HG02588 (cell line): Measurements from ENCODE around the gene NUAK1.

Experiments used
- ATAC-seq: cut with Tn5 transposase; IDR thresholded peaks from one replicate; pipeline ENCODE4 v1.9.1; 2021; ENCODE audit warnings: mild to moderate bottlenecking, moderate library complexity; ENCODE audit not compliant: unreplicated experiment

Gene NUAK1

GRCh38 chr12:106113042-106113441, 25.7 kb downstream of the NUAK1 start:
- ATAC-seq = no peak

GRCh38 chr12:106112145-106112821, 26.5 kb downstream of the NUAK1 start:
- ATAC-seq = no peak

GRCh38 chr12:106110626-106111300, 28.0 kb downstream of the NUAK1 start:
- ATAC-seq = no peak

- ATAC-seq = no peak
Observed at GRCh38 chr12:106109168-106109910, 29.4 kb downstream of the NUAK1 start.

GRCh38 chr12:106108185-106108835, 30.4 kb downstream of the NUAK1 start:
- ATAC-seq = no peak

- no peak for ATAC-seq
Observed at GRCh38 chr12:106107566-106107965, 31.2 kb downstream of the NUAK1 start.

- ATAC-seq = no peak
Observed at GRCh38 chr12:106106892-106107291, 31.9 kb downstream of the NUAK1 start.

GRCh38 chr12:106106061-106106566, 32.6 kb downstream of the NUAK1 start:
- no peak for ATAC-seq

- no peak for ATAC-seq
Observed at GRCh38 chr12:106101803-106102202, 37.0 kb downstream of the NUAK1 start.

- no peak for ATAC-seq
Observed at GRCh38 chr12:106098691-106099200, 40.0 kb downstream of the NUAK1 start.

GRCh38 chr12:106097011-106097410, 41.7 kb downstream of the NUAK1 start:
- no peak for ATAC-seq

GRCh38 chr12:106096376-106096775, 42.4 kb downstream of the NUAK1 start:
- ATAC-seq = no peak

GRCh38 chr12:106094304-106094703, 44.5 kb downstream of the NUAK1 start:
- no peak for ATAC-seq

GRCh38 chr12:106093246-106093645, 45.5 kb downstream of the NUAK1 start:
- no peak for ATAC-seq

- no peak for ATAC-seq
Observed at GRCh38 chr12:106091446-106091820, 47.3 kb downstream of the NUAK1 start.

- no peak for ATAC-seq
Observed at GRCh38 chr12:106090591-106091445, 47.9 kb downstream of the NUAK1 start.

- ATAC-seq = no peak
Observed at GRCh38 chr12:106089935-106090334, 48.8 kb downstream of the NUAK1 start.

- no peak for ATAC-seq
Observed at GRCh38 chr12:106088811-106089485, 49.8 kb downstream of the NUAK1 start.

GRCh38 chr12:106088246-106088808, 50.4 kb downstream of the NUAK1 start:
- ATAC-seq = no peak
